HG02798 (cell line): ENCODE measurements around the gene TRAF2.
"Not testable (repeated sequence)": the region's sequence is repeated elsewhere in the genome, so short reads cannot be mapped to it uniquely, and the experiment has no call there.

Source experiments
- ATAC-seq: cut with Tn5 transposase; IDR thresholded peaks from one replicate; pipeline ENCODE4 v1.9.1; 2021; ENCODE audit warnings: mild to moderate bottlenecking; ENCODE audit not compliant: unreplicated experiment, poor library complexity

Gene TRAF2

GRCh38 chr9:136856541-136857141, 29.7 kb upstream of the TRAF2 start:
- ATAC-seq = no peak

GRCh38 chr9:136857166-136857565, 29.1 kb upstream of the TRAF2 start:
- ATAC-seq = no peak

- no peak for ATAC-seq
Measured at GRCh38 chr9:136857581-136858412, 28.5 kb upstream of the TRAF2 start.

DNA sequence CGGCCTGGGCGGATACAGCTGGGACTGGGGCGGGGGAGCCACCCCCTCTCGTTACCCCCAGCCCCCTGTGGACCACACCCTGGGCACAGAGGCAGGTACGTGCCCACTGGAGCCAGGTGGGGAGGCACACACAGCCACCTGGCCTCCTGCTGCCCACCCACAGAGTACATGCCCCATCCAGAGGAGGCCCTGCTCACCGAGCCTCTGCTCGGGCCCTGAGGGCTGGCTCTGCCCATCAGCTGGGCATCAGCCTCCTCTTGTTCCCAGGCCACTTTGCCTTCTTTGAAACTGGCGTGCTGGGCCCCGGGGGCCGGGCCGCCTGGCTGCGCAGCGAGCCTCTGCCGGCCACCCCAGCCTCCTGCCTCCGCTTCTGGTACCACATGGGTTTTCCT, 27.9 kb upstream of the TRAF2 start:
- no peak for ATAC-seq

- no peak for ATAC-seq
Measured at GRCh38 chr9:136858844-136859757, 27.2 kb upstream of the TRAF2 start.

DNA sequence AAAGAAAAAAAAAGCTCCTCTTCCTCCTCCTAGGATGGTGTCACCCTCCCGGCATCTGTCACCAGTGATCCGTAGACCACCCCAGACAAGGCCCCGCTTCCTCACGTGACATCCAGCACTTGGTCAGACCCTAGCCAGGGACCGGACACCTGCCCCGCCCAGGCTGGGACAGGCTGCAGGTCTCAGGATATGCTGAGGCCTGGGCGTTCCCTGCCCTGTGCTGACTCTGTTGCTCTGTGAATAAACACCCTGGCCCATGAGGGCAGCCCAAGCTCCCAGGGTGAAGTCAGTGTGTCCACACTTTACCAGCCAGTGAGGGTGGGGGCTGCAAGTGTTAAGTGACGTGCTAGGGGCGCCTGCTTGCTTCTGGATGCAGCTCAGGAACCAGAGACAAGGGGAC, 25.8 kb upstream of the TRAF2 start:
- no peak for ATAC-seq

- no peak for ATAC-seq
Measured at GRCh38 chr9:136860933-136861873, 25.1 kb upstream of the TRAF2 start.

DNA sequence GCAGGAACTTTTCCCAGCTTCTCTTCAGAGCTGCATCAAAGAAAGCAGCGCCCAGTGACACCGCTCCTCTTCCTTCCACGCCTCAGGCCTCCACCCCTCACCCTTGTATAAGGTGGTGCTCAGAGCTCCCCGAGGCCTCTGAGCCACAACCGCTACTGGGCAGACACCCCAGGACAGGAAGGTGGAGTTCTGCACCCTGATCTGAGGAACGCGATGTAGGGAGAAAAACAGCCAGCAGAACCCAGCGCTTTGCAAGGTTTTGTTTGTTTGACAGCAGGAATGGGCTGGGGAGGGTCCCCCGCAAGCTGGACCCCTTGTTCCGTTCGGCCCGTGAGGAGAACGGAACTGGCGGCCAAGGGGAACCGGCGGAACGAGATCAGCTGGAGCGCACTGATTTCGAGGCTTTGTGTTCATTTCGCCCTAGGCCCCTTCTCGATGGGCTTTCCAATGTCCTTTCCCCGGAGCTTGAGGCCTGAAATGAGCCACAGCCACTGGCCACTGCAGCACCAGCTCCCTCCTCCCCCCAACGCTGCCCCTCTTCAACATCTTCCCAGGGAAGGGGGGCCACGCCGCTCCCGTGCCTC, 24.4 kb upstream of the TRAF2 start:
- ATAC-seq = no peak

- no peak for ATAC-seq
Measured at GRCh38 chr9:136862849-136863622, 23.3 kb upstream of the TRAF2 start.

GRCh38 chr9:136863623-136864273, 22.6 kb upstream of the TRAF2 start:
- ATAC-seq = no peak

DNA sequence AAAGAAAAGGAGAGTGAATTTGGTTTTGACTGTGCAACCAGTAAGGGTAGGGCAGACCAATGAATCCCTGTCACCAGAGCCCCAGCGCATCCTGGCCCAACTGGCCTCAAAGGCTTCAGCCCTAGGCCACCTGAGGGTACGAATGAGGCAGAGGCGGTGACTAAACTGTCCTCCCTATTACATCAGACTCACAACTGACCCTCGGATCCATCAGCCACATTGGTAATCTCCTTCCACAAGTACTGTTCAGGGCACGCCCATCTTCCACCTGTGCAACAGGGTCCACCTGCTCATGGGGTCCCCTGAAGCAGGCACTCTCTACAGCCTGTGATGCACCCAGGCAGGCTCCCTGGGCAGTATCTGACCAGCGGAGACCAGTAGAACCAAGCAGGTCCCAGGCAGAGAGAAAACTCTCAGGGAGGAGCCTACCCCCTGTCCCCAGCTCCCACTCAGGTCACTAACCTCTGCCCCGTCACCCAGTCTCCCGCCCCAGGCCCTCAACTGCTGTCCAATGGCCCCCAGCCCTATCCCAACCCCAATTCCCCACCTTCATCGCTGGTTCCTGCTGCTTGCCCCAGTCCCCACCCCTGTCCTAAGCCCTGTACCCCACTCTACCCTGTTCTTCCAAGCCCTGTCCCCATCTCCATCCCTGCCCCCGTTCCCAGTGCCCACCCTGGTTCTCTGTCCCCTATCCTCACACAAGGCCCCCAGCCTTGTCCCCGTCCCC, 21.1 kb upstream of the TRAF2 start:
- no peak for ATAC-seq

DNA sequence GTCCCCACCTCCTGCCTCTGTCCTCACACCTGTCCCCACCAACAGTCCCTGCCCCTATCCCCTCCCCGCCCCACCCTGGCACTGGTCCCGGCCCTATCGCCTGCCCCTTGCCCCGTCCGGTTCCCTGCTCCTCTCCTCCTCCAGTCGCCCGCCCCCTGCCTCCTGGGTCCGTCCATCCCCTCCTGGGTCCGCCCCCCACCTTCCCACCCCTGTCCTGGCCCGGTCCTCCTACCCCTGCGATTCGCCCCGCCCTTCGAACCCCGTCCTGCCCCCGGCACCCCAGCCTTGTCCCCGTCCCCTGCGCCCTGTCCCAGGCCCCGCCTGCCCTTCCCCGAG, 20.6 kb upstream of the TRAF2 start:
- ATAC-seq = no peak

GRCh38 chr9:136866898-136867421, 19.4 kb upstream of the TRAF2 start:
- ATAC-seq = not testable (repeated sequence)

DNA sequence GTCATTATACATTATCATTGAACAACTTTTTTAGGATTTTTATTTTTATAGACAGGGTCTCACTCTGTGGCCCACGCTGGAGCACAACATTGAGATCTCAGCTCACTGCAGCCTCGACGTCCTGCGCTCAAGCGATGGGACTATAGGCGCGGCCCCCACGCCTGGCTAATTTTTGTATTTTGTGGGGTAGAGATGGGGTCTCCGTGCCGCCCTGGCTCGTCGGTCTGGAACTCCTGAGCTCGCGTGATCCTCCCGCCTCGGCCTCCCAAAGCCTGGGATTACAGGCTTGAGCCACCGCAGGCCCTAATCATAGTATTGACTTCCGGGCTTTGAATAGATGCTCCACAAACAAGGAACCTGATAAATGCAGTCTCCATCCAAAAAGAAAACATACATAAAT, 18.8 kb upstream of the TRAF2 start:
- ATAC-seq = no peak

DNA sequence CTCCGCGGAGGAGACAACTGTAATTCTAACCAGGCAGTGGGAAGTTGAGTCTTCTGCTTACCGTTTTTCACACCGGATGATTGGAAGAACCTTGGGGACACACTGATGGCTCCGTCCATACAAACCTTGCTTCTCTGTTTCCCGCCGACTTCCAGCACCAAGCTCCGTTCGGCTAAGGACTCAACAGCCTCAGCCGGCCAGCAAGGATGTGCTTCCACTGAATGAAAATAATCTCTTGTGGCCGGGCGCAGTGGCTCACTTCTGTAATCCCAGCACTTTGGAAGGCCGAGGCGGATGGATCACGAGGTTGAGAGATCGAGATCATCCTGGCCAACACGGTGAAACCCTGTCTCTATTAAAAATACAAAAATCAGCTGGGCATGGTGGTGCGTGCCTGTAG, 18.4 kb upstream of the TRAF2 start:
- ATAC-seq = no peak

- ATAC-seq = no peak
Measured at GRCh38 chr9:136868644-136869043, 17.7 kb upstream of the TRAF2 start.

- ATAC-seq = not testable (repeated sequence)
Measured at GRCh38 chr9:136869611-136870010, 16.7 kb upstream of the TRAF2 start.

DNA sequence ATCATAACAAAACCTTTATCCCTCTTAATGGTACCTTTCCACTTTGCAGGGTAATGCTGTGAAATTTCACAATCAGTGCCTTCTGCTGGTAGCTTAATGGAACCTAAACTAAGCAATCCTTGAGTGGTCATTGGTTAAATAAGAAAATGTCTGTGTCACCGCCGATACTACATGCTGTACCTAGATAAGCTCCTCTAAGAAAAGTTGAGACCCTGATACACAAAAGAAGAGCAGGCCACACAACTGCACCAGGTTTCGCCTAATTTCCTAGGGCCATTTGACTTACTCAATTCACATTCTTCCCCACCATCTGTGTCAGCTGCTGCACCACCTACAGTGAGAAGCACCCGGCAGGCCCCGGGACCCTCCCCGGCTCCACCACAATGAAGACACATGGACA, 11.2 kb upstream of the TRAF2 start:
- no peak for ATAC-seq
